Heart right ventricle (tissue), 16 donors: ENCODE measurements around the gene RAVER1. TPM values are rescaled to one million over a fixed set of nuclear protein-coding genes. Genes with fewer than 3 reads are reported as not detected.

Experiments used
- ATAC-seq, 8 donors: fragments of 200-7000 bp; cut with Tn5 transposase; one replicate each; pipeline ENCODE4 v1.9.1; 2020; ENCODE audit warnings: mild to moderate bottlenecking in 8 of 8, moderate library complexity in 8 of 8, moderate number of reproducible peaks in 1 of 8
- DNase-seq, 2 donors: peaks; one replicate each; pipeline ENCODE4 v3.0.0-alpha.2; 2020
- H3K27ac ChIP-seq, 10 donors: fragments of 200-600 bp; sonication (generic) in 2 of 10; one replicate each; pipeline versions ENCODE4 v1.5.0 to v1.8.0; 2020 to 2022; ENCODE audit warnings: mild to moderate bottlenecking in 3 of 10
- H3K27me3 ChIP-seq, 7 donors: fragments of 200-600 bp; one replicate each; pipeline ENCODE4 v1.8.0; 2021 to 2022; ENCODE audit warnings: mild to moderate bottlenecking in 2 of 7
- H3K36me3 ChIP-seq, 9 donors: fragments of 200-600 bp; sonication (generic) in 1 of 9; one replicate each; pipeline versions ENCODE4 v1.5.0 to v1.8.0; 2020 to 2022; ENCODE audit warnings: mild to moderate bottlenecking in 2 of 9
- H3K4me1 ChIP-seq, 9 donors: fragments of 200-600 bp; sonication (generic) in 1 of 9; one replicate each; pipeline versions ENCODE4 v1.5.0 to v1.8.0; 2020 to 2022; ENCODE audit warnings: mild to moderate bottlenecking in 4 of 9
- H3K4me3 ChIP-seq, 10 donors: fragments of 200-600 bp; sonication (generic) in 2 of 10; one replicate each; pipeline versions ENCODE4 v1.5.0 to v1.8.0; 2020 to 2022; ENCODE audit warnings: mild to moderate bottlenecking in 7 of 10, moderate library complexity in 2 of 10
- H3K9me3 ChIP-seq, 11 donors: fragments of 200-600 bp in 10 of 11; sonication (generic) in 2 of 11; one replicate each; pipeline versions ENCODE4 v1.5.0 to v1.8.0; 2013 to 2022; ENCODE audit warnings: mild to moderate bottlenecking in 2 of 11, control low read depth in 1 of 11, moderate library complexity in 1 of 11
- CTCF ChIP-seq, 9 donors: fragments of 200-600 bp; sonication (generic) in 2 of 9; IDR thresholded peaks; one replicate each; pipeline versions ENCODE4 v1.5.0 to v1.8.0; 2021 to 2022; ENCODE audit warnings: antibody characterized with exemption in 9 of 9, mild to moderate bottlenecking in 5 of 9, moderate library complexity in 1 of 9
- WGBS, 2 donors: extraction: QIAGEN DNeasy Blood & Tissue Kit; methylation state at CpG; one replicate each; pipeline ENCODE4 v1.1.7; 2013; ENCODE audit warnings: inconsistent platforms in 1 of 2; 5-methylcytosine and 5-hydroxymethylcytosine counted together
- intact Hi-C, 10 donors: fragments of 100-400 bp; cut with DNase I; formaldehyde crosslinking; loops; one replicate each; pipeline versions ENCODE4 v1.11.1 to v1.14.2; 2022
- polyA plus RNA-seq, 2 donors: library from polyadenylated mRNA; stranded (reverse); fragments of 200-250 nt; gene quantifications; one replicate each; pipeline ENCODE4 v1.2.3, GENCODE V29; 2013
- total RNA-seq, 10 donors: library from RNA; stranded (reverse); fragmentation: NEBNext Ultra II Directional in 3 of 10; extraction: Animal tissue kit (Norgen Biotek cat#: 25700) in 3 of 10; gene quantifications; one replicate each; pipeline versions ENCODE4 v1.2.1 to v1.2.4, GENCODE V29; 2021 to 2023
- donor health status: Arrhythmogenic right ventricular cardiomyopathy.
- donor health status: ischemic (EF 13 %, LVEDD 7.1; RV severe dilation, severe dysfunction).
- donor health status: healthy with polysubstance abuse.
- donor health status: DM: no; HTN: yes; CAD: no.
- donor health status: DM: no; HTN: no; CAD: no.
- donor health status: ischemic (EF 25% LVEDD 6.9; RV normal size, moderate dysfunction).
- donor health status: ischemic (EF 25% LVEDD 5.7; RV mildly dilated, moderate dysfunction).
- donor health status: healthy.
- donor health status: DM: yes; HTN: yes; CAD: no.
- donor health status: Ischemic cardiomyopathy.
- donor health status: ischemic (EF 35%, LVEDD 5.7; RV mildly dilated, moderate dysfunction).
- donor health status: nonischemic (EF 11% LVEDD 7.7; RV severe dilation, severe dysfunction).
- donor health status: DM: yes; HTN: yes; CAD: no.
- donor health status: PGD.
- donor health status: ischemic (EF 29% LVEDD 5.4; RV normal size, mild dysfunction).
- donor health status: nonischemic (EF 23%, LVEDD 6.1; RV moderate dilation, normal function).

The RAVER1 gene
- total and polyA plus RNA-seq, 12 donors = 5.1 to 16.9 (median 12.2) TPM

GRCh38 chr19:10318807-10319682, 14.3 kb downstream of the RAVER1 start:
- Histone ChIP-seq H3K9me3 (no peaks in the 10 kb centered on the region), H3K4me3 (no peak overlapping the region), H3K27ac (no peak overlapping the region), H3K36me3 (peaks cover 0 to 84% (median 60%) of the 10 kb centered on the region in 9 donors), H3K27me3 (no peaks in the 10 kb centered on the region), H3K4me1 (peaks cover 4 to 22% (median 17%) of the 10 kb centered on the region in 9 donors)
- ATAC-seq (no peak), DNase-seq (no peak)
- intact Hi-C loops = loop anchor here in 1 of 10 donors (5.0 kb wide), 1 partner anchor 47 kb away; the partner anchor contains the start of gene ICAM1
- no peak for TF ChIP-seq CTCF (IDR thresholded peaks at IDR 0.05)
- WGBS, 2 donors = 91 to 92% methylated on average over 13 of the region's 13 CpGs

- no peaks in the 10 kb centered on the region for H3K9me3 ChIP-seq
- TF ChIP-seq CTCF (IDR thresholded peaks at IDR 0.05) = no peak
- intact Hi-C loops = loop anchor here in 1 of 10 donors (5.0 kb wide), 1 partner anchor 46 kb away; the partner anchor contains the start of gene ICAM1
- WGBS, 2 donors = 92 to 95% methylated on average over 15 of the region's 15 CpGs
- DNase-seq (no peak), ATAC-seq (no peak)
- H3K4me3 ChIP-seq = no peak overlapping the region
- H3K27ac ChIP-seq = no peak overlapping the region
- no peaks in the 10 kb centered on the region for H3K27me3 ChIP-seq
- H3K4me1 ChIP-seq = peaks cover 4 to 22% (median 17%) of the 10 kb centered on the region in 9 donors
- peaks cover 0 to 79% (median 49%) of the 10 kb centered on the region in 9 donors for H3K36me3 ChIP-seq
Observed at GRCh38 chr19:10317857-10318462, 15.4 kb downstream of the RAVER1 start.

GRCh38 chr19:10317045-10317856, 16.1 kb downstream of the RAVER1 start:
- ATAC-seq (no peak), DNase-seq (no peak)
- intact Hi-C loops = loop anchor here in 1 of 10 donors (5.0 kb wide), 1 partner anchor 45 kb away; the partner anchor contains the start of gene ICAM1
- peaks cover 4 to 22% (median 17%) of the 10 kb centered on the region in 9 donors for H3K4me1 ChIP-seq
- H3K9me3 ChIP-seq = no peaks in the 10 kb centered on the region
- H3K4me3 ChIP-seq = no peak overlapping the region
- no peak for TF ChIP-seq CTCF (IDR thresholded peaks at IDR 0.05)
- H3K27ac ChIP-seq = no peak overlapping the region
- WGBS, 2 donors = 85% methylated on average over 28 to 29 of the region's 29 CpGs
- H3K36me3 ChIP-seq = peaks cover 0 to 75% (median 42%) of the 10 kb centered on the region in 9 donors
- H3K27me3 ChIP-seq = no peaks in the 10 kb centered on the region
